Progenitor cell of endocrine pancreas (in vitro differentiated cells): Measurements from ENCODE around the gene ASXL1. TPM values are rescaled to one million over a fixed set of nuclear protein-coding genes. Genes with fewer than 3 reads are reported as not detected.
"Not testable (repeated sequence)": the region's sequence is repeated elsewhere in the genome, so short reads cannot be mapped to it uniquely, and the experiment has no call there.

Experiments used
- DNase-seq: peaks from one replicate; pipeline ENCODE4 v3.0.0; 2021; ENCODE audit warnings: low spot score; ENCODE audit not compliant: unreplicated experiment
- H3K27ac Mint-ChIP-seq: 2 replicates; pipeline ENCODE4 v1.8.0; 2021; ENCODE audit warnings: mild to moderate bottlenecking, moderate library complexity, mixed read lengths
- H3K27me3 Mint-ChIP-seq: 2 replicates; pipeline ENCODE4 v1.8.0; 2021; ENCODE audit warnings: mixed read lengths
- H3K36me3 Mint-ChIP-seq: 2 replicates; pipeline ENCODE4 v1.8.0; 2022; ENCODE audit warnings: mixed read lengths; ENCODE audit not compliant: insufficient read depth
- H3K4me1 Mint-ChIP-seq: 2 replicates; pipeline ENCODE4 v1.8.0; 2021; ENCODE audit warnings: low read depth, mixed read lengths
- H3K4me3 Mint-ChIP-seq: 2 replicates; pipeline ENCODE4 v1.8.0; 2021; ENCODE audit warnings: low read depth, mild to moderate bottlenecking, moderate library complexity, mixed read lengths
- H3K9me3 Mint-ChIP-seq: 2 replicates; pipeline ENCODE4 v1.8.0; 2021; ENCODE audit warnings: low read depth, mixed read lengths
- total RNA-seq: library from RNA; stranded (reverse); gene quantifications from 2 replicates; pipeline ENCODE4 v1.2.1, GENCODE V29; 2021
- TF ChIP-seq, protein P1 (sequence below): fragments of 200-600 bp; sonication (generic); IDR thresholded peaks from one replicate; pipeline ENCODE4 v1.5.0; 2021; ENCODE audit warnings: antibody characterized with exemption, mild to moderate bottlenecking; ENCODE audit not compliant: unreplicated experiment

The ASXL1 gene
- total RNA-seq, 1 donor from 2014 or later, result 201 TPM

DNA sequence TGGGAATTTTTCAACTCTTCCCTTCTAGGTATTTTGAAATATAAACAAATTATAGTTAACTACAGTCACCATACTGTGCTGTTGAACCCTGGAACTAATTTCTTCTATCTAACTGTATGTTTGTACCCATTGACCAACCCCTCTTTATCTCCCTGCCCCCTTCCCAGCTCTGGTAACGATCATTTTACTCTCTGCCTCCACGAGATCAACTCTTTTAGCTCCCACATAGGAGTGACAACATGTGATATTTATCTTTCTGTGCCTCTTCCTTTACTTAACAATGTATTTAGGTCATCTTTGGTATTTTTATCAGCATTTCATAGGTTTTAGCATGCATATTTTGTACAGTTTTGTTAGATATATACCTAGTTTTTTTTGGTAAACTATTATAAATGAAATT is 45.9 kb downstream of the ASXL1 start:
- Mint-ChIP-seq H3K9me3 (no peaks in the 10 kb centered on the region), H3K4me1 (peaks cover 2% of the 10 kb centered on the region), H3K27ac (peak overlapping the region; percentile 31), H3K36me3 (peaks cover 23% of the 10 kb centered on the region), H3K4me3 (no peak overlapping the region), H3K27me3 (no peaks in the 10 kb centered on the region)
- TF ChIP-seq, protein P1, sequence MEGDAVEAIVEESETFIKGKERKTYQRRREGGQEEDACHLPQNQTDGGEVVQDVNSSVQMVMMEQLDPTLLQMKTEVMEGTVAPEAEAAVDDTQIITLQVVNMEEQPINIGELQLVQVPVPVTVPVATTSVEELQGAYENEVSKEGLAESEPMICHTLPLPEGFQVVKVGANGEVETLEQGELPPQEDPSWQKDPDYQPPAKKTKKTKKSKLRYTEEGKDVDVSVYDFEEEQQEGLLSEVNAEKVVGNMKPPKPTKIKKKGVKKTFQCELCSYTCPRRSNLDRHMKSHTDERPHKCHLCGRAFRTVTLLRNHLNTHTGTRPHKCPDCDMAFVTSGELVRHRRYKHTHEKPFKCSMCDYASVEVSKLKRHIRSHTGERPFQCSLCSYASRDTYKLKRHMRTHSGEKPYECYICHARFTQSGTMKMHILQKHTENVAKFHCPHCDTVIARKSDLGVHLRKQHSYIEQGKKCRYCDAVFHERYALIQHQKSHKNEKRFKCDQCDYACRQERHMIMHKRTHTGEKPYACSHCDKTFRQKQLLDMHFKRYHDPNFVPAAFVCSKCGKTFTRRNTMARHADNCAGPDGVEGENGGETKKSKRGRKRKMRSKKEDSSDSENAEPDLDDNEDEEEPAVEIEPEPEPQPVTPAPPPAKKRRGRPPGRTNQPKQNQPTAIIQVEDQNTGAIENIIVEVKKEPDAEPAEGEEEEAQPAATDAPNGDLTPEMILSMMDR, result no peak
- no peak for DNase-seq

DNA sequence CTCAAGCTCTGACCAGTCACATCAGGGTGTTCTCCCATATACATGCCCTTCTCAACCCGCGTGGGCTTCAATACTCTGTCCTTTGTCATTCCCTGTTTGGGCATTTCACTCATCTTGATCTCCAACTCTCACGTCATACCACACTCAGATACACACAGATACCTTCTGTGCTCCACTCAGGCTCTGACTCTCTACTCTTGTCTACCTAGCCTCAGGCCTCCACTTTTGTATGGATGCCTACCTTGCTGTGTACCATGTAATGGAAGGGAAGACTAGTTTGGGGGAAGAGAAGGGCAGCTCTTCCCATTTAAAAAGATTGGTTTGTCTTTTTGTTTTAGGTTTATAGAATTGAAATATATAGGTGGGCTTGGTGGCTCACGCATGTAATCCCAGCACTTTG is 48.6 kb downstream of the ASXL1 start:
- no peaks in the 10 kb centered on the region for H3K9me3 Mint-ChIP-seq
- TF ChIP-seq, protein P1, result no peak
- DNase-seq, result no peak
- H3K36me3 Mint-ChIP-seq, result peaks cover 12% of the 10 kb centered on the region
- peak overlapping the region; percentile 3 for H3K27ac Mint-ChIP-seq
- H3K4me1 Mint-ChIP-seq, result peaks cover 2% of the 10 kb centered on the region
- H3K27me3 Mint-ChIP-seq, result no peaks in the 10 kb centered on the region
- H3K4me3 Mint-ChIP-seq, result no peak overlapping the region

DNA sequence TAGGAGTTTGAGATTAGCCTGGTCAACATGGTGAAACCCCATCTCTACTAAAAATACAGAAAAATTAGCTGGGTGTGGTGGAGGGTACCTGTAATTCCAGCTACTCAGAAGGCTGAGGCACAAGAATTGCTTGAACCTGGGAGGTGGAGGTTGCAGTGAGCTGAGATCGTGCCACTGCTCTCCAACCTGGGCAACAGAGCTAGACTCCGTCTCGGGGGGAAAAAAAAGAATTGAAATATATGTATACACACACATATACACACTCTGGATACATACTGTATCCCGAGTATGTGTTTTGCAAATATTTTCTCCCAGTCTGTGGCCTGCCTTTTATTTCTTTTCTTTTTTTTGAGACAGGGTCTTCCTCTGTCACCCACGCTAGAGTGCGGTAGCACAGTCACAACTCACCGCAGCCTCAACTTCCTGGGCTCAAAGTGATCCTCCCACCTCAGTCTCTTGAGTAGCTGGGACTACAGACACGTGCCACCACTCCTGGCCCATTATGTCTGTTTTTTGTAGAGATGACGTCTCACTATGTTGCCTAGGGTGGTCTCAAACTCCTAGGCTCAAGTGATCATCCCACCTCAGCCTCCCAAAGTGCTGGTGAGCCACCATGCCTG is 49.1 kb downstream of the ASXL1 start:
- DNase-seq, H3K4me3 Mint-ChIP-seq, H3K27me3 Mint-ChIP-seq, H3K9me3 Mint-ChIP-seq, H3K4me1 Mint-ChIP-seq: not testable (repeated sequence)
- peak overlapping the region; percentile 31 for H3K27ac Mint-ChIP-seq
- H3K36me3 Mint-ChIP-seq, result peaks cover 12% of the 10 kb centered on the region

DNA sequence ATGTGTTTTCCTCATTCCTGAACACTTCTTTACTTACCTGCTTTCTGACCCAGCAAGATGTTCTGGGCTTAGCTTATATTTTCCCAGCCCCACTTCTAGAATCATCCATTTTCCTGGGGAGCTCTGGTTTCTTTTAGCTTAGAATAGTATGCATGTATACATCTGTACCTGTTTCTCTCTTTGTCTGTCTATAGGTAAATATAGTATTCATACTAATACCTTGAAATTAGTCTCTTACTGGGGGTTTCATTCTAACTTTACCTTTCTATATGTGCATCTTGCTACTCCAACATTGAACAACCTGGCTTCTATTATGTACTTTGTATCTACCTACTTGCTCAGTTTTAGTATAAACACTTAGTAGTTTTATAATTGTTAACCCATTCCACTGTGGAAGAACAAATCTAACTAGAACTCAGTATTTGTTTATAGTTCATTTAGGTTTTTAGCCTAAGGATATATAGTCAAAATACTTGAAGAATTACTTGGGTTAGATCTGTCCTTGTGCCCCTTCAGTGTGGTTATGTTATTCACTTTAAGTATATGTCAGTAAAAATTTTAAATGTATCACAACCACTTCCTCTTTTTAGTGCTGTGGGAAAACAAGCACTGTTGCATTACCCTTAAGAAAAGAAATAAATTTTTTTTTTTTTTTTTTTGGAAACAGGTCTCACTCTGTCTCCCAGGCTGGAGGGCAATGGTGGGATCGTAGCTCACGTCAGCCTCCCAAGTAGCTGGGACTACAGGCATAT is 54.0 kb downstream of the ASXL1 start:
- no peak overlapping the region for H3K4me3 Mint-ChIP-seq
- TF ChIP-seq, protein P1, result no peak
- H3K4me1 Mint-ChIP-seq, result peaks cover 13% of the 10 kb centered on the region
- H3K27me3 Mint-ChIP-seq, result no peaks in the 10 kb centered on the region
- H3K9me3 Mint-ChIP-seq, result no peaks in the 10 kb centered on the region
- H3K27ac Mint-ChIP-seq, result no peak overlapping the region
- H3K36me3 Mint-ChIP-seq, result peaks cover 14% of the 10 kb centered on the region
- DNase-seq, result no peak

DNA sequence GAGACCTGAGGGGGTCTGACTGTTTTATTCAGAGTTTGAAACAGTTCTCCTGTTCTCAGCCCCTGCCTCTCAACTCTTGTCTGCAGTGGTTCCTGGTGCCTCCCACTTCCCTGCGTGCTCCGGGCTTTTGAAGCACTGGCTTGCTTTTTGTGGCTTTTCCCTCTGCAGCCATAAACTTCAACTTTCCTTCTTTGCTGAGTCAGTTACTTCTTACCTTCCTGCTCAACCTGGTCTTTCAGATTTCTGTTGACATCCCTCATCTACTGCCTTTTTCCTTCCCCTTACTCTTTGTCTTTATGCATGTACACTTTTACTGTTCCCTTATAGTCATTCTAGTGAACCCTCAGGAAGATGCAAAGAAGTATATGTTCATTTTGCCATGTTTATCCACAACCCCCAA is 57.4 kb downstream of the ASXL1 start:
- peaks cover 3% of the 10 kb centered on the region for H3K9me3 Mint-ChIP-seq
- H3K36me3 Mint-ChIP-seq, result peaks cover 13% of the 10 kb centered on the region
- H3K27me3 Mint-ChIP-seq, result no peaks in the 10 kb centered on the region
- H3K27ac Mint-ChIP-seq, result peak overlapping the region; percentile 57
- no peak overlapping the region for H3K4me3 Mint-ChIP-seq
- no peak for DNase-seq
- TF ChIP-seq, protein P1, result no peak
- peaks cover 13% of the 10 kb centered on the region for H3K4me1 Mint-ChIP-seq

DNA sequence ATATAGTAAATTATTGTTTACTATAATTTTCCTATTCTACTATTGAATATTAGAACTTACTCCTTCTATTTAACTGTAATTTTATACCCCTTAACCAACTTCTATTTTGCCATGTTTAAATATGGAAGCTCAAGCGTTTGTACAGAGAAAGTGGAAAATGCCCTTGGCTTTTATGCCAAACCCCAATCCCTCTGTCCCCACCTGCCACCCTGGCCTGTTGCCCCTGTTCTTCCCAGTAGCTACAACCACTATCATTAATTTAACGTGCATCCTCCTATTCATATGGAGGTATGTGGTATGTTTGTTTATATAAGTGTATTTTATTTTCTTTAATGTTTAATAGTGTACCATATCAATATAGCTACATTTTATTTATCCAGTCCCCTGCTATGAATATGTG is 58.1 kb downstream of the ASXL1 start:
- no peak for DNase-seq
- TF ChIP-seq, protein P1, result no peak
- H3K4me3 Mint-ChIP-seq, result no peak overlapping the region
- H3K36me3 Mint-ChIP-seq, result peaks cover 16% of the 10 kb centered on the region
- H3K27me3 Mint-ChIP-seq, result no peaks in the 10 kb centered on the region
- H3K9me3 Mint-ChIP-seq, result peaks cover 3% of the 10 kb centered on the region
- no peak overlapping the region for H3K27ac Mint-ChIP-seq
- H3K4me1 Mint-ChIP-seq, result peaks cover 15% of the 10 kb centered on the region
